HG03108 (cell line): ENCODE measurements around the gene ACADVL.

Source experiments
- ATAC-seq: cut with Tn5 transposase; IDR thresholded peaks from one replicate; pipeline ENCODE4 v1.9.1; 2021; ENCODE audit warnings: moderate library complexity; ENCODE audit not compliant: unreplicated experiment

ACADVL gene

DNA sequence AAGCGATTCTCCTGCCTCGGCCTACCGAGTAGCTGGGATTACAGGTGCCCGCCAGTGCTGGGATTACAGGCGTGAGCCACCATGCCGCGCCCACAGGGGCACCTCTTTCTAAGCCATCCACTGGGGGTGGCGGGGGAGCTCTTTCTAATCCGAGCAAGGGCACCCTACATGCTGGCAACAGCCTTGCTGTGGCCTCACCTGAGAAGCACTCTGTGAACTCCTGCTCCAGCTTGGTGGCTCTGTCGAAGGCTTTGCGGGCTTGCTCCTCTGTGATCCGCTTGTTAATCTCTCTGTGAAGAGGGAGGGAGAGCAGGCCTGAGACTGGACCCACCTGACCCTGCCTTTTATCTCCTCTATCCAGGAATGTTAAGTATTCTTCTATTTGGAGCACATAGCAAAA is 28.7 kb upstream of the ACADVL start:
- ATAC-seq, result no peak

DNA sequence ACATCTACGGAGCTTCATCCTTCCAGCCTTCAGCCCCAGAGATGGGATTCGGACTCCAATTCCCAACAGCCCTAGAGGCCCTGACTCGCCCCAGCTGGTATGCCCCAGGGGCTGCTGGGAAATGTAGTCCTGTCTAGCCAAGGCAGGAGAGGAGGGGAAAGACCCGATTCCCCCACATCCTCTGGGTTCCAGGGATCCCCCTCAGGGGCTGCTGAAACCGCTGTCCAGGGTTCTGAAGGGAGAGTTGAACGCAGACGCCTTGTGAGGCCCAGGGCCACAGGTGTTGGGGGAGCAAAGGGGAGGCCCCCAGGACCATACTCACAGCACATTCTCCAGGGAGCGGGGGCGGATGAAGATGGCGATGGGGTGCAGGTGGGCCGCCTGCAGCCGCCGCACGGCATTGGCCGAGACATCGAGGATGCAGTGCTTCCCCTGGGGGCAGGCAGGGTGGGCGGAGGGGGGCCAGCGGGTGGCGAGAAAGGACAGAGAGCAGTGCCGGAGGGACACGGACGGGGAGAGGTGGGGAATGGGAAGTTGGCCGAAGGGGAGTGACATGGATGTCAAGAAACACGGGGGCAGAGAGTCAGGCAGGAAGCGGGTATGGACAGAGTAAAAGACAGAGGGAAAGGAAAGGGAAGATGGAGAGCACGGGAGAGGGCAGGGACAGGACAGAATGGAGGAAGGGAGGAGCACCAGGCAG is 28.0 kb upstream of the ACADVL start:
- ATAC-seq, result no peak

DNA sequence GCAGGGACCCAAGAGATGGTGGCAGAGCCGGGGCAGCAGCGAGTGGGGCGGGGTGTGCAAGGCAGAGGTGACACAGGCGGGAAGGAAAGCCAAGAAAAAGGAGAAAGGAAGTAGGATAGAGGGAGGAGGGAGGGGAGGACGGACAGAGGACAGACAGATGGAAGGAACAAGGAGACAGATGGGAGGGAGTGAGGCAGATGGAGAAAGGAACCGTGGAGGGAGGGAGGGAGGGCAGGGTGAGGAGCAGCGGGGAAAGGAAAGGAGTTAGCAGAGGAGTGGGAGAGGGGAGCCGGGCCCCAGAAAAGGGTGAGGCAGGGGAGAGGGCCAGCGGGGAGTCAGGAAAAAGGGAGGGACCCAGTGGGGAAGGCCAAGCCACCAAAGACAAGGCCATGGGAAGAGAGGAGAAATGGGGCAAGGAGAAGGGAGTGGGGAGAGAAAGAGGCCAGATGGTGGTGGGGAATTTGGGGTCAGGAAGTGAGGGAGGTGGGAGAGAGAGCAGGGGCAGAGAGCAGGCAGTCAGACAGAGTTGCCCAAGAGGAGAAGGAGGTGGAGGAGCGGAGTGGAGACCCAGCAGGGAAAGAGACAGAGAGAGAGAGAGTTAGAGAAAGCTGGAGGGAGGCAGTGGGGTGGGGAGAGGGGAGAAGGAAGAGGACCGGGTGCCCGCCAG is 27.3 kb upstream of the ACADVL start:
- no peak for ATAC-seq

DNA sequence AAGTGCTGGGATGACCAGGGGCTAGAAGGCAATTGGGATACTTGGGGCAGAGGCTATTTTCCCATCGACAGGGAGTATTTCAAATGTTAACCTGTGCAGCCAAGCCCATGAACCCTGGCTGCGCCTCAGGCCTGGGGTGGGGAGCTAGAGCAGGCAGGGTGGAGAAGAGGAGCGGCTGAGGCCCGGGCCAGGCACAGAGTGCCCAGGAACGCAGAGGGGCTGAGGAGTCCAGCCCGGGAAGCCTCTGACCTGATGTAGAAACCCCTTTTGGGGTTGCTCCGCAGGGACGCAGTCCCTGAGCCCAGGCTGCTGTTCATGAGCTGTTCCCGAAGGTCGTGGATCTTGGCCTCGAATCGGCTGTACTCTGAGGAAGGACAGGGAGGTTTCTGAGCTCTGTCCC is 23.8 kb upstream of the ACADVL start:
- no peak for ATAC-seq

DNA sequence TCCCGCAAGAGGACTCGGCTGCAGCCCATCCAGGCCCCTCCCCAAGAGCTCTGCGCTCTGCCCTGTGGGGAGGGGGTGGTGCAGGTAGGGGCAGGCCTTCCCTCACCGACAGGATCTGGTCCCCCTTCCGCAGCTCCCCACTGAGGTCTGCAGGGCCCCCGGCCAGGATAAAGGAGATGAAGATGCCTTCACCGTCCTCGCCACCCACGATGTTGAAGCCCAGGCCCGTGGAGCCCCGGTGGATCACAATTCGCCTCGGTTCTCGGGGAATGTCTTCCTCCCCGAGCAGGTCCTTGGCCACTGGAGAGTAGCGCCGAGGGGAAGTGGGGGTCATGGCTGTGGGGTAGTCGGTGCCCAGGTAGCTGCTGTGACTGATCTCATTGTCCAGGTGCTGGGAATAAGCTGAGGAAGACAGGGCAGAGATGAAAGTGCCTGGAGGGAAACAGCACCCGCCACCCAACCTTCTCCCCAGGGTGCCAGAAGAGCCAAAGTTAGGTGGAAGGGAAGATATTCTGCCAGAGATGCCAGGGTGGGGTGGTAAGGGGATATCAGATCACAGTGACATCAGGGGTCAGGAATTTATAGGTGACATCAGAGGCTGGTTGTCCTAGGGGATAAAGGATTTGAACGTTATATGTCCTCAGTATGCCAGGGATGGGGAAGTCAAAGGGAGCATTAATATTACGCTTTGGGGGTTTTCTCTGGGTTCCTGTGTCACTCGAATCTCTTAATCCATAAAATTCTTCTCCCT is 22.9 kb upstream of the ACADVL start:
- ATAC-seq, result no peak

DNA sequence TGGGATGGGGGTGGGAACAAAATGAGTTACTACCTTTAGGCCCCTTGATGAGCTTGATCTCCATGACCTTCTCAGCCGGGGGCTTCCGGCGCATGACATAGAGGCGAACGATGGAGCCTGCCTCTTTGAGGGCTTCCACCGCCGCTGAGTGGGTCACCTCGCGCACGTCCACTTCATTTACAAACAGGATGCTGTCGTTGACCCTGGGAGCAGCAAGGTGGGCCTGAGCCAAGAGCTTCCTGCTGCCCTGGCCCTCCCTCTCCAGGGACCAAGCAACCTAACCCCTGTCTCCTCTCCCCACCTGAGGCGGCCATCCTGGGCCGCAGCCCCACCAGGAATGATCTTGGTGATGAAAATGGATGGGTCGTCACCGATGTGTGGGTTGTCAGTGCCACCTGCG is 16.3 kb upstream of the ACADVL start:
- no peak for ATAC-seq

DNA sequence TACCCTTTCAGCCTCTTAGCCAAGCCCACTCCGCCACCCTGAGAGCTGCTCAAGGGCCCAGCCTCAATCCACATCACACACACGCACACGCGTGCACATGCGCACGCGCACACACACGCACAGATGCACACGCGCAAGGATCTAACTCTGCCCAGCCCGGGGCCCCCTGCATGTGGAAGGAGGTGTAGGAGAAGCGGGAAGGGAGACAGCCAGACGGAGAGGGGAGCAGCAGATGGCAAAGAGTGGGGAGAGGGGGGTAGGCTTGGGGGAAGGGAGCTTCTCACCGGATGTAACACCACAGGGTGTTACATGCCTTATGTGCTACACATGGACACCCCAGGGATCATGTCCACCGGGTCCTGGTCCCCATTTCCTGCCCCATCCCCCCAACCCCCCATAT is 15.4 kb upstream of the ACADVL start:
- no peak for ATAC-seq

DNA sequence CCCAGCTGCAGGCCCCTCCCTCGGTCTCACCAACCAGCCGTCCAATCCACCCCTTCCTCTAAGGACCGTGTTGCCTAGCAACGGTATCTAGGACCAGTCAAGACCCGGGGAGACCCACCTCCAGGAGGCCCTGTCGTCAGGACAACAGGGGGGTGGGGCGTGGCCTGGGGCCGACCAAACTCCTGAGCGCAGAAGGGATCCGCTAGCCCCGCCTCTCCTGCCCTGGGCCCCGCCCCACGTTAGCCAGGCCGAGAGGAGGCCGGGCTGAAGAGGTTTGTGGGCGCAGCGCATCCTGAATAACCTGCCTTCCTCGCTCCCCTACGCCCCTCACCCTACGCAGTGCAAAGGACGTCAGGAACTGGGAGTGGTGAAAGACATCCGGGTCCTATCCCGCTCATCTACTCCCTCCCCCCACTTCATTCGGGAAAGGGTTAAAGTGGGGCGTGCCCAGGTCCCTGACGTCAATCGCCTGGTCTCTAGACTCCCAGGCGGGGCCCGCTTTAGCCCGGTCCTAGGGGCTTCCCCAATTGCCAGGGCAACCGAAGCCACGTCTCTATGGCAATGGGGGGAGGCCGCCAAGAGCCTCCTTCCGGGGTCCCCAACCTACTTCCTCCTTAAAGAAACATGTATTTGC is 14.8 kb upstream of the ACADVL start:
- ATAC-seq, result peak; percentile 71

DNA sequence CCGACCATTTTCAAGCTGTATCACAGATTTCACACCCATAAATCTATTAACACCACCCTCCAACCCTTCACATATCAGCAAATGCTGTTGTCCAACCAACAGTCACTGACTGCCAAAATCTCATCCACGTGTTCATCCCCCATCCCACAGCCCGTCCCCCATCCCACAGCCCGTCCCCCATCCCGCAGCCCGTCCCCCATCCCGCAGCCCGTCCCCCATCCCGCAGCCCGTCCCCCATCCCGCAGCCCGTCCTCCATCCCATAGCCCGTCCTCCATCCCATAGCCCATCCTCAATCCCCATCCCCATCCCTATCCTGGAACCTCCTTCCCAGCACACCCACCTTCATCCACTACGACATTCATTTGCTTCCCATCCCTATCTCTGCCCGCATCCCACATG is 14.2 kb upstream of the ACADVL start:
- no peak for ATAC-seq

DNA sequence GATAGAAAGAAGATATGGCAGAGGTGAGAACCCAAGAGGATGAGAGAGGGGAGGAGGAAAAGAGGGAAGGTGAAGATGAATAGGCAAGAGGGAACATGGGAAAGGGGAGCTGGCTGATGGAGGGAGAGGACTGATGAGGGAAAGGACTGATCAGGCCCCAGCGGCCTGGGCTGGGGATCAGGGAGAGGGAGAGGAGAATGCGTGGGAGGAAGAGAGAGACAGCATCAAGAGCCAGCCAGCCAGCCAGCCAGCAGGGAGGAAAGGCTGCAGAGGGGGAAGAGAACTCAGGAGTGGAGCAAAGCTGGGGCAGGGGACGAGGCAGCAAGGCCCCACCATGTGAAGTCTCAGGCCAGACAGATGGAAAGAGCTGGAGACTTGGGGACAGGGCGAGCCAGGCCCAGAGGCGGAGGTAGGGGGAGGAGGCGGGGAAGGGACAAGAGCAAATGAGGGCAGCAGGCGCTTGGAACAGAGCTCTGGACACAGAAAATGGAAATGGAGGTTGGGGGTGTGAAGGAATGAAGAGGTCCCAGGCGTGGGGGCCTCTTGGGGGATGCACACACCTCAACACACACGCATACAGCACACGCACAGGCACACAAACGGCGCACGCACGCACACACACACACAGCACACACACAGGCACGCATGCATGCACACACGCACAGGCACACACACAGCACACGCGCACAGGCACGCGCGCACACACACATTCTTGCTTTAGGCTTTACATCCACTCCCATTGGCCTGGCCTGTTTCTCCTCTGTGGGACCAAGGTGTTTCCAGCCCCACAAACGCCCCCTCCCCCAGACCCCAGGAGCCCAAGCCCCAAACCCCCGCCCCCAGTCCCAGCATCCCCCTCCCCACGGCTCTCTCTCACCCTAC is 12.4 kb upstream of the ACADVL start:
- no peak for ATAC-seq

DNA sequence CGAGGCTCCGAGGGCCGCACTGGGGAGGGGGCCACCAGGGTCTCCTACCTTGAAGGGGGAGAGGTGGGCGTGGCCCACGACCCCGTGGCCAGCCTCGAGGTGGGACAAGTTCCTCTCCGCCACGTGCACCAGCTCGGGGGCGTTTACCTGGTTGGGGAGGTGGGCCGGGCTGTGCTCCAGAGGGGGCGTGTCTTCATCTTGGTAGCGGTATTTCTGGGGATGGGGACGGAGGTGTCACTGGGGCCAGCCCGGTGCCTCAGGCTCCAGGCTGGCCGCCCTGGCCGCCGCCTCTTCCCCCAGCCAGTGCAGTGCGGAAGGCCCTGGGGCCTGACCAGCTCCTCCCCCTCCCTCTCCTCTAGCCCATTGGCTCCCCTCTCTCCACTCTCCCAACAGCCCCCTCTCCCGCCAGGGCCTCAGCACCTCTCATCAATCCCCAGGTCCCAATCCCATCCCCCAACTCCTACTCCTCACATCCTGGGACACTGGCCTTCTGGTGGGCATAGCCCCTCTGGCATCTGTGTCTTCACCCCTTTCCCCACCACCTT is 11.6 kb upstream of the ACADVL start:
- no peak for ATAC-seq

DNA sequence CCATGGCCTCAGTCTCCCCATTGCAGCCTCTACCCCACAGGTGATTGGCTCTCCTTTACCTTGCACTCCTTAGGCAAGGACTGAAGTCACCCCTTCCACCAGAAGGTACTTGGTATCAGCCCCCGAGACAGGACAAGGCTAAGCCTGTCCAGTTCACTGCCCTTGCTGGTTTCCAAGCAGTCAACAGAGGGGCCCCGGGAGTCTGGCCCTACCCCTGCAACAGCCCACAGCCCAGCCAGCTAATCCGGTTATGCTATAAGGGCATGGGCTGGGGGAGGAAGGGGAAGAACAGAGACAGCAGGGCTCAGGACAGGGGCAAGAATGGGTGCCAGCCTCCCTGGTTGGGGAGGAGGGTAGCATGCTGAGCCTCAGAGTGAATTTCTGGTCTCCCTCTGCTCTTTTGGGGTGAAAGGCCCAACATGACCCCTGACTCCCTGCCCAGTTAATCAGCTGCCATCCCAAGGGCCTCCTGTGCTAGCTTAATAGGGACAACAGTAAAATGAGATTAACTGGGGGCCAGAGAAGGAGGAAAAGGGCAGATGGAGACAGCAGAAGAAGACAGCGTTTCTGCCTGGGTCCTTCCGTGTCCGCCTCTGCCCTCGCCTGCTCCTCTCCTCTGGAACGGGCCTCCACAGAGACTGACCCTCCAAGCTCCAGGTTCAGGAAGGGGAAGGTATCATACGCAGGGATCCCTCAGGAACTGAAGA is 10.8 kb upstream of the ACADVL start:
- no peak for ATAC-seq

DNA sequence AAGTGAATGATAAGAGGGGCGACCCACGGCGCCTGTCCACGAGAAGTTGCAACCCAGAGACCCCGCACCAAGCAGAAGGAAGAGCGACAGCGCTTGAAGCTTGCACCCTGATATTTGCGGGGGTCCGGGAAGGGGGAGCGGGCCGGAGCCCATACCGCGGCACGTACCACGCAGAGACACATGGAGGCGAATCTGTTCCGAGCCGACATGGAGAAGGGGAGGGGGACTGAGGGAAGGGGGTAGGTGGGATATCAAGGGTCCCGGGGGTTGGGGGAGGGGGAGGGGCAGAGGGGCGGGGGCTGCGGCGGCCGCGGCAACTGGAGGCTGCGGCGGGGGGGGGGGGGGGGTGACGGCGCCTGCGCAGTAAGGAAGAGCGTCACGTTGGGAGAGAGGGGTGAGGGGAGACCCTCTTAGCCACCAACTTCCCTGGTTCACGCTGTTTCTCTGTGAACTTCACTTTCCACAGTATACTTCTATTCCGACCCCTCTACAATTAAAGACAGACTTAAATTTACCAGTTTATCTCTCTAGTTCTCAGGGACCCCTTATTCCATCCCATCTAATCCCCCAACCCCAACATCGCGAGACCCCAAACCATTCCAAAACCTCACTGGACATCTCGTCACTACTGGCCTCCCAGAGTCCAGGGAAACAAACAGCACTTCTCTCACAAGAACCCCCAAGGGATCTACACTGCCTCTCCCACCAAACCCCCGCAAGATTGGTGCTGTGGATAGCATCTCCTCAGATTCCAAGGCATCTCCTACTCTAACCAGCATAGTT is 8.1 kb upstream of the ACADVL start:
- ATAC-seq, result no peak

DNA sequence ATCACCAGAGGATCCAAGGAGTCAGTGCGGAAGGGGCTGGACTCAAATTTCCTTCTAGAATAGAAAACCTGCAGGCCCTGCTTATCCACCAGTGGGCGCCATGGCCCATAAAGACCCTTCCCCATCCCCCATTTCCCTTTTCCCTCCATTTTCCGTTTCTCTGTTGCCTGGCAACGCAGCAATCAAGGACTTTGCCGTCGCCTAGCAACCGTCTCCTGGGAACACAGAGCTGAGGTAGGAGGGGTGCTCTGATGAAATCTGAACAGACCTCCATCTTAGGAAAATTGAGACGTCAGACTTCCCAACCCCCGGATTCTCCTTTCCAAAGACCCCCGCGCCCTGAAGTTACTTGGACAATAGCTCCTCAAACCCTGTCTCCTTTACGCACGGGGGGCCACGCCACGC is 5.8 kb upstream of the ACADVL start:
- peak; percentile 4 for ATAC-seq

DNA sequence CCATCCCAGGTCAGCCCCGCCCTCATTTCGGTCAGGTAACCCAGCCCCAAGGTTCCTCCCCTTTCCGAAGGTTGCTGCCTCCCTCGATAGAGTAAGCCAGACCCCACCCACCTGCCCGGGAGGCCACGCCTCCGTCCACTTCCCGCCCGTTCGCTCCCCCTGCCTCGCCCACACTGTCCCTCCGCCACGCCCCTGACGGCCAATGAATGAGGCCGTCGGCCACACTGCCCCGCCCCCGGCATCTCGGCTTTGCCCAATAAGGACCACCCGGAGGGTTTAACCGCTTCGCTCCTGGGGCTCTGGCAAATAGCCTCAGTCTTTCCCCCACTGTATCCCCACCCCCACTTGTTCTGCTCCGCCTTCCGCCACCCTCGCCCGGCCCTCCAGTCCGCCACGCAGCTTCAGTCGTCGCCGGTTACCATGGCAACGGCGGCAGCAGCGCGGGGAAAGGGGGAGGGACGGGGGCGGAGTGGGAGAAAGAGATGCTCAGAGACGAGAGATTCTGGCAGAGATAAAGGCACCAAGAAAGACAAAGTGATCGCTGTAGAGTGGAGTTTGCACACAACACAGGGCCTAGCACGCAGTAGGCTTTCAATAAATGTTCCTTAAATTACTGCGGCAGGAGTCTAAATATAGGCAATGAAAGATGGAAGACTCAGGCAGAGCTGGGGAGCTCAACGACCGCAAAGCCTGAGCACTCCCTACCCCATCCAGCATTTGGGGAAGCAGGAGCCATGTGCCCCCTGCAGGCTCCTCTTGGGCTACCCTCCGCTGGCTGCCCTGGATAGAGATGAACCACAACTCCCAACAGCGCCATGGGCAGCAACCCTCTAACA is 5.2 kb upstream of the ACADVL start:
- ATAC-seq, result peak; percentile 68

DNA sequence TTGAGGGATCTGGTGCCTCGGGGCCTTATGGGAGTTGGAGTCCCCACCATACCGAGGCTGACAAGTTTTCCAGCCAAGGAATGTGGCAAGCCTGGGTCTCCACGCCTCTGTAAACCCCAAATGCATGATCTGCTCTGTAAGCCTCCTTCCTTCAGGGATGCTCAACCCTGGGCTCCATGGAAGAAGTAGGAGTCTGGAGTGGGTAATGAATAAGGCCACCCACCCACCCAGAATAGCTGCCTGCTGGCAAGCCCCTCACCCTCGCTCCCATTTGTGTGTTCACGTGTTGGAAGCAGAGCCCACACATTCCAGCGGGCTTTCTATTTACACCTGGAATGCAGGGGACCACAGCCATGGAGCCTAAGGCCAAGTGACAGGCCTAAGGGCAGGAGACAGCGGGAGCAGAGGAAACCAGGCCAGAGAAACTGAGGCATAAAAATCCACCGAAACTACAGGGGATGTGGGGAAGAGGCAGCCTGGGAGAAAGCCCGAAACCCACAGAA is 4.6 kb upstream of the ACADVL start:
- no peak for ATAC-seq

DNA sequence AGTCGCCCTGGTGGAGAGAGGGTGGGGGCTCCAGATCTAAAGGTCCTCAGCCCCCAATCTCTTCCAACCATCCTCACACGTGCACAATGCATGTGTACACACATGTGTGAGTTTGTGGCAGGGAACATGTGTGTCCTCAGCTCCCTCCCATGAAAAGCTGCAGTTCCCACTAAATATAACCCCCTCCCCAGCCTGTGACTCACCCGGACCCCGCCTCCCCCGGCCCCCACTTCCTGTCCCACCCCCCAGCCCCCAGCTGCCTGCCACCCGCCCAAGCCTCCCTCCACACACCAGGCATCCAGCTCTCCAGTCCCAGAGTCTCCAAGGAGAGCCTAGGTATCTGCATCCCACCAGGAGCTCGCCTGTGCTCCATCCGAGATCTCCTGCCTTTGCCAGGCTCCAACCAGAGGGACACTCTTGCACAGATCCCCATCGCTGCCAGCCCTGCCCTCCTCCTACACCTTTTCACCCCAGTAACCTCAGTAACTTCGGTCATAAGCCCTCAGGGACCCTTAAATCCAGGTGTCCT is 4.0 kb upstream of the ACADVL start:
- ATAC-seq, result no peak
